A673 (cell line): ENCODE measurements around the gene UNC5A. TPM values are rescaled to one million over a fixed set of nuclear protein-coding genes. Genes with fewer than 3 reads are reported as not detected.

Experiments used
- BruUV-seq: library from RNA; stranded (reverse); fragments of 400-500 nt; replicated peaks from 2 replicates; lab custom pipeline; 2021; lab: Mats Ljungman, UMichigan
- CTCF ChIA-PET: fragments of 300-600 bp; sonication (Branson Sonifier 250); formaldehyde crosslinking; loops from one replicate; lab custom pipeline; 2022; ENCODE audit warnings: antibody characterized with exemption; lab: Charles Lee
- POLR2A ChIA-PET: fragments of 300-600 bp; sonication (Branson Sonifier 250); formaldehyde crosslinking; loops from one replicate; lab custom pipeline; 2022; ENCODE audit warnings: antibody characterized with exemption; ENCODE audit not compliant: low non-redundant PET; lab: Charles Lee
- DNase-seq: peaks from one replicate; pipeline ENCODE4 v3.0.0-alpha.2; 2015; ENCODE audit warnings: low spot score
- H3K27ac ChIP-seq: fragments of 200-600 bp; sonication (generic); 2 replicates; pipeline ENCODE4 v1.5.1; 2016; ENCODE audit warnings: mixed run types, low read depth, mild to moderate bottlenecking, mixed read lengths, antibody characterized with exemption, low read length; ENCODE audit not compliant: poor library complexity, severe bottlenecking
- H3K27me3 ChIP-seq: fragments of 200-600 bp; sonication (generic); replicated peaks from 2 replicates; pipeline ENCODE4 v1.6.1; 2017; ENCODE audit warnings: mixed run types, low read depth, mild to moderate bottlenecking, mixed read lengths, antibody characterized with exemption, low read length; ENCODE audit not compliant: insufficient read depth, poor library complexity
- H3K36me3 ChIP-seq: fragments of 200-600 bp; sonication (generic); 2 replicates; pipeline ENCODE4 v1.6.1; 2016; ENCODE audit warnings: mixed run types, mild to moderate bottlenecking, mixed read lengths, antibody characterized with exemption, low read length; ENCODE audit not compliant: insufficient read depth, poor library complexity, severe bottlenecking
- H3K4me1 ChIP-seq: fragments of 200-600 bp; sonication (generic); 2 replicates; pipeline ENCODE4 v1.6.1; 2017; ENCODE audit warnings: mixed run types, mild to moderate bottlenecking, mixed read lengths, antibody characterized with exemption, low read length; ENCODE audit not compliant: insufficient read depth, poor library complexity, severe bottlenecking
- H3K4me3 ChIP-seq: fragments of 200-600 bp; sonication (generic); 2 replicates; pipeline ENCODE4 v1.5.1; 2016; ENCODE audit warnings: low read depth, mixed run types, mild to moderate bottlenecking, mixed read lengths, low read length; ENCODE audit not compliant: poor library complexity, severe bottlenecking
- H3K9me3 ChIP-seq: fragments of 200-600 bp; sonication (generic); 2 replicates; pipeline ENCODE4 v1.6.1; 2016; ENCODE audit warnings: mixed run types, low read depth, mild to moderate bottlenecking, mixed read lengths, antibody characterized with exemption, low read length; ENCODE audit not compliant: poor library complexity, severe bottlenecking
- EZH2 ChIP-seq: fragments of 200-600 bp; sonication (generic); IDR thresholded peaks from 2 replicates; pipeline ENCODE4 v1.6.1; 2017; ENCODE audit warnings: borderline replicate concordance, low read depth, mild to moderate bottlenecking, mixed read lengths, antibody characterized with exemption, low read length; ENCODE audit not compliant: poor library complexity, severe bottlenecking
- intact Hi-C: fragments of 100-400 bp; cut with micrococcal nuclease; formaldehyde crosslinking; loops from one replicate; pipeline ENCODE4 v1.10.0; 2022; ENCODE audit not compliant: unreplicated experiment
- total RNA-seq: library from RNA; stranded (reverse); gene quantifications from 2 replicates; pipeline ENCODE4 v1.2.3, GENCODE V29; 2021
- TF ChIP-seq, protein P1 (sequence below): fragments of 300-800, 200-600 bp; sonication (generic); conservative IDR thresholded peaks from 2 replicates; pipeline ENCODE4 v1.5.1; 2017; ENCODE audit warnings: low read depth, mild to moderate bottlenecking, antibody characterized with exemption, low read length, moderate library complexity, mixed read lengths

Gene UNC5A
- total RNA-seq, 1 experiment from 2014 or later = 7.5 TPM

GRCh38 chr5:176817369-176817840, 7.0 kb downstream of the UNC5A start:
- no peaks in the 10 kb centered on the region for H3K9me3 ChIP-seq
- CTCF ChIA-PET = interaction anchor here (0.6 kb wide), 1 partner anchor 254 kb away, joined by 8 read pairs; no protein-coding TSS in a partner anchor
- TF ChIP-seq, protein P1, sequence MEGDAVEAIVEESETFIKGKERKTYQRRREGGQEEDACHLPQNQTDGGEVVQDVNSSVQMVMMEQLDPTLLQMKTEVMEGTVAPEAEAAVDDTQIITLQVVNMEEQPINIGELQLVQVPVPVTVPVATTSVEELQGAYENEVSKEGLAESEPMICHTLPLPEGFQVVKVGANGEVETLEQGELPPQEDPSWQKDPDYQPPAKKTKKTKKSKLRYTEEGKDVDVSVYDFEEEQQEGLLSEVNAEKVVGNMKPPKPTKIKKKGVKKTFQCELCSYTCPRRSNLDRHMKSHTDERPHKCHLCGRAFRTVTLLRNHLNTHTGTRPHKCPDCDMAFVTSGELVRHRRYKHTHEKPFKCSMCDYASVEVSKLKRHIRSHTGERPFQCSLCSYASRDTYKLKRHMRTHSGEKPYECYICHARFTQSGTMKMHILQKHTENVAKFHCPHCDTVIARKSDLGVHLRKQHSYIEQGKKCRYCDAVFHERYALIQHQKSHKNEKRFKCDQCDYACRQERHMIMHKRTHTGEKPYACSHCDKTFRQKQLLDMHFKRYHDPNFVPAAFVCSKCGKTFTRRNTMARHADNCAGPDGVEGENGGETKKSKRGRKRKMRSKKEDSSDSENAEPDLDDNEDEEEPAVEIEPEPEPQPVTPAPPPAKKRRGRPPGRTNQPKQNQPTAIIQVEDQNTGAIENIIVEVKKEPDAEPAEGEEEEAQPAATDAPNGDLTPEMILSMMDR = no peak
- TF ChIP-seq EZH2 = no peak
- no peak overlapping the region for H3K27ac ChIP-seq
- BruUV-seq = no TSS peak
- peak; percentile 55 for DNase-seq
- intact Hi-C loops = no loop called here
- H3K27me3 ChIP-seq = no peaks in the 10 kb centered on the region
- peak overlapping the region; percentile 49 for H3K4me3 ChIP-seq
- H3K4me1 ChIP-seq = no peaks in the 10 kb centered on the region
- H3K36me3 ChIP-seq = no peaks in the 10 kb centered on the region
- POLR2A ChIA-PET = no interaction called here

- POLR2A ChIA-PET = no interaction called here
- Histone ChIP-seq H3K4me1 (no peaks in the 10 kb centered on the region), H3K9me3 (no peaks in the 10 kb centered on the region), H3K27ac (no peak overlapping the region), H3K36me3 (no peaks in the 10 kb centered on the region), H3K4me3 (peak overlapping the region; percentile 49), H3K27me3 (no peaks in the 10 kb centered on the region)
- CTCF ChIA-PET = interaction anchor here (0.6 kb wide), 1 partner anchor 254 kb away, joined by 8 read pairs; no protein-coding TSS in a partner anchor
- peak; percentile 47 for DNase-seq
- no peak for TF ChIP-seq EZH2
- TF ChIP-seq, protein P1 = peak; percentile 56
- intact Hi-C loops = loop anchor here (2.0 kb wide), 1 partner anchor 159 kb away; no protein-coding TSS in a partner anchor
- BruUV-seq = no TSS peak
Measured at GRCh38 chr5:176817841-176818377, 7.5 kb downstream of the UNC5A start.

DNA sequence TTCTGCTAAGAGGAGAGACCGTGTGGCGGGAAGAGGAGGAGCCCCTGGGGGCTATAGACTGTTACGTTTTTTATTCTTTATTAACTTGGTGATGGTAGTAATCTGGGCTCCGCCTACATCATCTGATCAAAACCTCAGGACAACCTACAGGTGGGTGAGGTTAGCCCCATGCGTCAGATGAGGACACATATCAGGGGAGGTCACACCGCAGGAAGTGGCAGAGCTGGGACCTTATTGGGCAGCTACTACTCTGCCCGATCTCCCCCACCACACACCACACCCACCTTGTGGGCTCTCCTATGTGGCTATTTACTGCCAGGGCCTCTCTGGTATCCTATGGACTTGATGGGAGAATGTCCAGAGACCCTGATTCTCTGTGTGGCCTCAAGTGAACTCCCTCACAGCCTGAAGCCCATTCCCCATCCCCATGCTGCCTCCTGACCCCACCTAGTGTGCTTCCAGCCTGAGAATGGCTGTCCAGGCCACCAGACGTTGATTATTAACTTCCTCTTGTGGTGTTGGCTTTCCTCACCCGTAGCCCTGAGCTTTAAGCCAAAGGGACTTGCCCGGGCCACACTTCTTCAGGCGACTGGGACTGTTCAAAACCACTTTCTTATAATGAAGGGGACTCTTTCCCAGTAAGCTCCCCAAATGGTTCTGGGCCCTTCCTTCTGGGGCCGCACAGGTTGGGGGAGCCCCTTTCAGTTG, 8.2 kb downstream of the UNC5A start:
- H3K27me3 ChIP-seq = no peaks in the 10 kb centered on the region
- H3K4me1 ChIP-seq = no peaks in the 10 kb centered on the region
- H3K27ac ChIP-seq = no peak overlapping the region
- H3K4me3 ChIP-seq = peak overlapping the region; percentile 49
- ChIA-PET CTCF (no interaction called here), POLR2A (no interaction called here)
- DNase-seq = no peak
- TF ChIP-seq, protein P1 = no peak
- TF ChIP-seq EZH2 = no peak
- no peaks in the 10 kb centered on the region for H3K36me3 ChIP-seq
- no peaks in the 10 kb centered on the region for H3K9me3 ChIP-seq
- BruUV-seq = no TSS peak
- intact Hi-C loops = loop anchor here (2.0 kb wide), 1 partner anchor 160 kb away; no protein-coding TSS in a partner anchor
